ENCODE measurements around the gene UTP14C. TPM values are rescaled to one million over a fixed set of nuclear protein-coding genes. Genes with fewer than 3 reads are reported as not detected.

Gene UTP14C
- total RNA-seq, 1 donor from 2014 or later: 19.6 TPM

GRCh38 chr13:52061587-52061986, 37.1 kb downstream of the UTP14C start:
- Histone ChIP-seq H3K4me3 (ENCODE audit: low read depth, low read length) (no peak overlapping the region), H3K36me3 (ENCODE audit: control insufficient read depth, insufficient read depth, low read length) (no peaks in the 10 kb centered on the region), H3K27me3 (ENCODE audit: control insufficient read depth, insufficient read depth, low read length) (no peaks in the 10 kb centered on the region)
- DNase-seq (ENCODE audit: low read depth): no peak
- TF ChIP-seq CTCF (IDR thresholded peaks at IDR 0.05; ENCODE audit: insufficient read depth, low read length, poor library complexity, severe bottlenecking): no peak

- no peaks in the 10 kb centered on the region for H3K36me3 ChIP-seq (ENCODE audit: control insufficient read depth, insufficient read depth, low read length)
- no peak for DNase-seq (ENCODE audit: low read depth)
- TF ChIP-seq CTCF (IDR thresholded peaks at IDR 0.05; ENCODE audit: insufficient read depth, low read length, poor library complexity, severe bottlenecking): no peak
- H3K4me3 ChIP-seq (ENCODE audit: low read depth, low read length): no peak overlapping the region
- H3K27me3 ChIP-seq (ENCODE audit: control insufficient read depth, insufficient read depth, low read length): no peaks in the 10 kb centered on the region
Measured at GRCh38 chr13:52067237-52067636, 42.7 kb downstream of the UTP14C start.

DNA sequence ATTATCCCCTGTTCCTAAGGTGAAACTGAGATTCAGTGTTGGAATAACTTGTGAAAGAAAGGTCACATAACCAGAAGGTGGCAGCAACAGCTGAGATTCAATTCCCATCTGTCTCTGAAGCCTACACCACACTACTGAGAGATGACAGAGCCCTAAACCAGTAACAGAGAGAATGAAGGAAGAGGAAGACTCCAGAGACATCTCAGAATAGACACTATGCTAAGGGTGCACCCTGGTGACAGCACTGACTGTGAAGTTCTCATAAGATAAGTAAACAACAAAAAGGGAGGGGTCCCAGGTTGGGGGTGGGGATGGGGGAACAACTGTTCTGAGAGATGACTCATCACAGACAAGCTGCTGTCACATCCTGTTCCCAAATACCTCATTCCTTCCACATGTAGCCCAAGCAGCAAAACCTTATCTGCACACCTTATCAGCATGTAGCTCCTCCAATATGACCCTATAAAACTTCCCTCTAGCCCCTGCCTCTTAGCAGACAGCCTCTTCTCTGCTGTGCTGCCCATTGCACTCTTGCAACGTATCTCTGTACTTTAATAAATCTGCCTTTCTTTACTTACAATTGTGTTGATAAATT, 46.5 kb downstream of the UTP14C start:
- Histone ChIP-seq H3K4me3 (ENCODE audit: low read depth, low read length) (no peak overlapping the region), H3K27me3 (ENCODE audit: control insufficient read depth, insufficient read depth, low read length) (no peaks in the 10 kb centered on the region), H3K36me3 (ENCODE audit: control insufficient read depth, insufficient read depth, low read length) (no peaks in the 10 kb centered on the region)
- peak; percentile 9 for TF ChIP-seq CTCF (IDR thresholded peaks at IDR 0.05; ENCODE audit: insufficient read depth, low read length, poor library complexity, severe bottlenecking)
- DNase-seq (ENCODE audit: low read depth): no peak

Other genes starting within 250 kb of the UTP14C start
- gene DHRS12, start 220.5 kb upstream of the UTP14C start, total RNA-seq: 11.7 and 11.9 TPM in 2 replicates
- not detected in 2 replicates for gene TMEM272, start 179.5 kb upstream of the UTP14C start, total RNA-seq
- not detected in 2 replicates for gene CCDC70, start 162.7 kb upstream of the UTP14C start, total RNA-seq
- gene ATP7B, start 13.2 kb upstream of the UTP14C start, total RNA-seq: 11.2 and 11.4 TPM in 2 replicates
- gene ALG11, start 12.3 kb upstream of the UTP14C start, total RNA-seq: 15.5 and 18.1 TPM in 2 replicates
- gene NEK5, start 104.4 kb downstream of the UTP14C start, total RNA-seq: 0.33 and 0.82 TPM in 2 replicates
- gene NEK3, start 134.9 kb downstream of the UTP14C start, total RNA-seq: 9.4 and 9.9 TPM in 2 replicates

Data from kidney epithelial cell (primary cell).